ENCODE results near the gene CAGE1.

CAGE1 gene

GRCh38 chr6:7334685-7335084 lies 54.9 kb downstream of the CAGE1 start:
- no peak for TF ChIP-seq CTCF (IDR thresholded peaks at IDR 0.05; ENCODE audit: control extremely low read depth, extremely low read depth, low read depth, missing control alignments)
- ChIA-PET POLR2A (no interaction called here), CTCF (interaction anchor here (0.9 kb wide), 1 partner anchor 60 kb away, joined by 3 read pairs; no protein-coding TSS in a partner anchor)
- no peak for DNase-seq (ENCODE audit: extremely low spot score)

- no peak for DNase-seq (ENCODE audit: extremely low spot score)
- CTCF ChIA-PET = no interaction called here
- POLR2A ChIA-PET = interaction anchor here (0.8 kb wide), 1 partner anchor 1729 kb away, joined by 3 read pairs; no protein-coding TSS in a partner anchor
- TF ChIP-seq CTCF (IDR thresholded peaks at IDR 0.05; ENCODE audit: control extremely low read depth, extremely low read depth, low read depth, missing control alignments) = no peak
Measured at GRCh38 chr6:7332090-7332745, 57.3 kb downstream of the CAGE1 start.

- CTCF ChIA-PET = no interaction called here
- POLR2A ChIA-PET = no interaction called here
- TF ChIP-seq CTCF (IDR thresholded peaks at IDR 0.05; ENCODE audit: control extremely low read depth, extremely low read depth, low read depth, missing control alignments) = no peak
- DNase-seq (ENCODE audit: extremely low spot score) = no peak
Measured at GRCh38 chr6:7331452-7331851, 58.1 kb downstream of the CAGE1 start.

- no peak for TF ChIP-seq CTCF (IDR thresholded peaks at IDR 0.05; ENCODE audit: control extremely low read depth, extremely low read depth, low read depth, missing control alignments)
- POLR2A ChIA-PET = no interaction called here
- no peak for DNase-seq (ENCODE audit: extremely low spot score)
- CTCF ChIA-PET = interaction anchor here (1.3 to 2.9 kb wide), 4 partner anchors 11 to 53 kb away, joined by 4 to 9 read pairs (median 6); no protein-coding TSS in a partner anchor
Measured at GRCh38 chr6:7328243-7328642, 61.3 kb downstream of the CAGE1 start.

GRCh38 chr6:7325750-7326149 lies 63.8 kb downstream of the CAGE1 start:
- ChIA-PET POLR2A (no interaction called here), CTCF (interaction anchor here (0.7 to 2.7 kb wide), 5 partner anchors 10 to 66 kb away, joined by 3 to 10 read pairs (median 4); no protein-coding TSS in a partner anchor)
- no peak for DNase-seq (ENCODE audit: extremely low spot score)
- TF ChIP-seq CTCF (IDR thresholded peaks at IDR 0.05; ENCODE audit: control extremely low read depth, extremely low read depth, low read depth, missing control alignments) = no peak

- CTCF ChIA-PET = interaction anchor here (1.0 to 2.7 kb wide), 5 partner anchors 9 to 67 kb away, joined by 4 to 10 read pairs (median 5); no protein-coding TSS in a partner anchor
Measured at GRCh38 chr6:7324520-7324919, 65.0 kb downstream of the CAGE1 start.

More at GRCh38 chr6:7324520-7324919, 65.0 kb downstream of the CAGE1 start:
- no peak for TF ChIP-seq CTCF (IDR thresholded peaks at IDR 0.05; ENCODE audit: control extremely low read depth, extremely low read depth, low read depth, missing control alignments)
- POLR2A ChIA-PET = interaction anchor here (0.6 kb wide), 1 partner anchor 81 kb away, joined by 5 read pairs; no protein-coding TSS in a partner anchor
- peak; percentile 41 for DNase-seq (ENCODE audit: extremely low spot score)
